Right renal pelvis (tissue), 4 donors: ENCODE measurements around the gene NCAM2. TPM values are rescaled to one million over a fixed set of nuclear protein-coding genes. Genes with fewer than 3 reads are reported as not detected.

Source experiments
- DNase-seq, 4 donors: peaks; one replicate each; pipeline ENCODE4 v3.0.0-alpha.2; 2013; ENCODE audit warnings: low read depth in 4 of 4, low spot score in 3 of 4, missing footprints in 1 of 4
- polyA plus RNA-seq, 4 donors: library from polyadenylated mRNA; unstranded; fragments of 120-200 nt; gene quantifications; one replicate each; pipeline ENCODE4 v1.2.1, GENCODE V29; 2013; ENCODE audit not compliant: insufficient read length in 4 of 4

Gene NCAM2
- polyA plus RNA-seq, 4 donors = 8.0 to 18.5 (median 11.1) TPM

DNA sequence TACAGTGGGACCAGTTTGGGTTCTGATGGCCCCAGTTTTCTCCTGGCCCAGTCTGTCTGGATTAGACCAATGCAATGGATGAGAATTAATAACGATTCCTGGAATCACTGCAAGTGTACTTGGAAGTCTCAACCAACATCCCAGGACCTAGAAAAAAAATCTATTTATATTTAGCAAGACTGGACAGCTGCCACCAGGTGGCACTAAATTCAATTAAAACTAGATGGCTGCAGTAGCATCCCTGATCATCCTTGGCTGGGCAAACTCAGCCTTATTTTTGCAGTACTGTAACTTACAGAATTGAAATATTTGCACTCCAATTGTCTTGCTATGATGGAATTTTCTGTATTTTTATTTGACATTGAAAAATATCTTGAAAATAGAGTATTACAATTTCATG is 165.7 kb downstream of the NCAM2 start:
- peak; percentile 27 to 44 (median 35) for DNase-seq

GRCh38 chr21:21165063-21165645 is 166.9 kb downstream of the NCAM2 start:
- peak in 3 of 4 donors; percentile 14 to 33 (median 22) for DNase-seq

- DNase-seq = no peak
Measured at GRCh38 chr21:21174676-21175075, 176.5 kb downstream of the NCAM2 start.

DNA sequence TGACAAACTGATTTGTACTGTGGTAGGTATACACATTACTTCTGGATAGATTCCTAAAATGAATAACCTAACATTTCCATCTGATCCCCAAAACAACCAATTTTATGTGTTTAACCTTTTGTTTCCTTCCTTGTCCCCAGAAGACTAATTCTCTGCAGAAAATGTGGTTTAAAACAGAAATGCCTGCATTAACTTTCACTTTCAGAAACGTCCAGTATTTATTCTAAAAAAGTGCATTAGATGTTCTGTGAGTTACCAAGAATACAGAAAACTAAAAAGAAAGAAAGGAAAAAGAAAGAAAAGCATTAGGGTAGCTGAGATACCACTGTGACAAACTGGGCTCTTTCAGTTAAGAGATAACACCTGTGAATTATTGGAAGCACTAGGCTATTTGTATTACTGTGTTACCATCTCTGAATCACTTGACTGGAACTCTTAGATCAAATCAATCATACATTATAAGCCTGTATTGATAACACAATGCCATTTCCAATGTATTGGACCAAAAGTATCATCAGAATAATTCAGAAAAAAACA is 177.7 kb downstream of the NCAM2 start:
- no peak for DNase-seq

DNA sequence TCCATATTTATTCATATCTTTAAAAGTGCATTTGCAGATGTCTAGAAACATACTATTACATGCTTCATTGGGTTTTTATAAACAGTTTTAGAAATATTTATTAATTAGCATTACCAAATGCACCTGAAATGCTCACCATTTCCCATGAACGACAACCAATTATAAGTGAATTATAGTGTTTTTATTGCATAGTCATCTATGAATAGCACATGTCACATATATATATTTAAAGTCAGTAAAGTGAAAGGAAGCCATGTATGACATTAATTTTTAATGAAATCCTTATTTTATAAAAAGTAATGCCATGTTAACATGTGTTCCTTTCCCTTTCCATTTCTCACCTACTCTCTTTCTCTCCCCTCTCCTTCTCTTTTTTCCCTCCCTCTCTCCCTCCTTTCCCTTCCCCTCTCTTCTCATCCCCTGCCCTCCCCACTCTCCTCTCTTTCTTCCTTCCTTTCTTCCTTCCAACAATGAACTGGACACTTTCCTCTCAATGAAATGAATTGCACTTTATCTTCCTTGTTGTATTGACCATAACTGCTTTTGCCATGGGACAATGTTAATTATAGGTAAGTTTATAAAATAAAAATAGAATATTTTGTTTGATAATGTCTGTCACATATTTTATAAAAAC is 179.3 kb downstream of the NCAM2 start:
- DNase-seq = no peak

DNA sequence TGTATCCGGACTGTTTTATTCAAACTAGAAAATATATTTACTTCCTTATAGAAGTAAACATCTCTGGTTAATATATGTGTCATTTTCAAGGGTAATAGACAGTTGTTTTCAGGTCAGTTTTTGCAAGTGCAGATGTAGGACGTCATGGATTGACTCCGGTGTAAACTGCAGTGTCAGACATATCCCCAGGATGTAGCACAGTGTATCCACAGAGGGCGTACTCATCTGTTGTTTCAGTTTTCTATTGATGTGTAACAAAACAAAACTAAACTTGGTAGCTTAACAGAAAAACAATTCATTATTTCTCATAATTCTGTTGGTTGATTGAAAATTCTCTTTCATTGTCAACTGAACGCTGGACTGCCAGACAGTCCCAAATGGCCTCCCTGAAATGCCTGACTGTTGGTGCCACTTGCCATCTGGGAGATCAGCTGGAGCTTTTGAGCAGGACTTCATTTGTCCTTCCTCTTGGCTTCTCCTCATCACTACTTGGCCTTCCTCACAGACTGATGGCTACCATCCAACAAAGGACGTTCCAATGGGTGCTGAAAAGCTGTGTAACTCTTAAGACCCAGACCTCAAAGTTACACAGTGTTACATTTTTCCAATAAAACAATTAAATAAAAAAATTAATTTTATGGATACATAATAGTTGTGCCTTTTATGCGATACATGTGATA is 181.6 kb downstream of the NCAM2 start:
- DNase-seq = no peak

DNA sequence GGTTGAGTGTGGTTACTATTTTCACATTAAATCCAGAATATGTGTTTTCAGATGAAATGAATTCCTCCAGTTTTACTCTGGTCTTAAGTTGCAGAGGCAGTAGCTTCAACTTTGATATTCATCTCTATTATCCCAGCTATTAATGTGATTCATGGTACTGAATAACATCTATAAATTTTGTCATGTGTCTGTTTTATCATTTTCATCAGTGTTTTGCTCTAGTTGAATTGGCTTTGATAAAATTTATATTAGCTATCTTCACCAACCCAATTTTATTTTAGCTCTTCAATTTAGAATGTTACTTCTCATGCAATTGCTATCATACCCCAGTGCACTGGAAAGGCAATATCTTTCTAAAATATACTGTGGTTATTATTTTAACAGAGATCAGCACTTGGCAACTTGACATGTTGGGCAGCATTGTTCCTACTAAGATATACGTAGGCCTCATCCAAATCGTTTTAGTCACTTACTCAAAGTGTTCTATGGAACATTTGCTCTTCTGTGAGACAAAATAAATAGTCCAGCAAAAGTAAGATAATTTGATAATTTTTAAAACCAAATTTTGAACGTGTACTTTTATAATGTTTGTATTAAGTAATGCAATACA is 184.3 kb downstream of the NCAM2 start:
- no peak for DNase-seq

GRCh38 chr21:21183092-21183491 is 184.9 kb downstream of the NCAM2 start:
- DNase-seq = no peak

GRCh38 chr21:21184771-21185528 is 186.7 kb downstream of the NCAM2 start:
- DNase-seq = no peak

- no peak for DNase-seq
Measured at GRCh38 chr21:21187579-21187978, 189.4 kb downstream of the NCAM2 start.

DNA sequence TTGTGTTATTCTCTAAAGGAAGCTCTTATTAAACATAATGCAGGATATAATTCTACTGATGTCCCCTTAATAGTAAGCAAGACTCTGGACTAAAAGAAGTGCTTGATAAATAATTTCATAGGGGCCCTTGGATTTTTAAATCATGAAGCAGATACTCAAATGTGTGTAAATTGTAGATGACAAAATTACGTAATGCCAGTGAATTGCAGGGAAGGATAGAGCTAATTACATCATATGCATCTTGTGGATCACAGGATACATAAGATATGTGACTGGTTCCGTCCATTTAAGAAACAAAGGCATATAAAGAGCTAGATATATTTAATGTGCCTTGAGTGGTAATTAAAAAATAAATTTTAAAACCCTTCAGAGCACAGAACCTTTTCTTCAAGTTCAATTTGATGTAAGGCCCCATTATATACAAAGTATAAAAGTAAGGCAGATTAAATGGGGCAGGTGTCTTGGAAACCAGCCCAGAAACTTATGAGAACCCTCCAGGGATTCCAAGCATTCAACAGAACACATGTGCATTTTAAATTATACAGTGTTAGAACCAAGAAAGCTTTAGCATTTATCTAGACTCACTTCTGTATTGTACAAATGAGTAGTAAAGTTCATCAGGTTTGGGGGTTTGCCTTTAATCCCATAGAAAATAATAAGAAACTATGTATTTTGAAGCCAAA is 190.4 kb downstream of the NCAM2 start:
- DNase-seq = no peak

- DNase-seq = no peak
Measured at GRCh38 chr21:21195417-21195943, 197.3 kb downstream of the NCAM2 start.

GRCh38 chr21:21196087-21196486 is 197.9 kb downstream of the NCAM2 start:
- DNase-seq = no peak

- no peak for DNase-seq
Measured at GRCh38 chr21:21196848-21197247, 198.6 kb downstream of the NCAM2 start.

DNA sequence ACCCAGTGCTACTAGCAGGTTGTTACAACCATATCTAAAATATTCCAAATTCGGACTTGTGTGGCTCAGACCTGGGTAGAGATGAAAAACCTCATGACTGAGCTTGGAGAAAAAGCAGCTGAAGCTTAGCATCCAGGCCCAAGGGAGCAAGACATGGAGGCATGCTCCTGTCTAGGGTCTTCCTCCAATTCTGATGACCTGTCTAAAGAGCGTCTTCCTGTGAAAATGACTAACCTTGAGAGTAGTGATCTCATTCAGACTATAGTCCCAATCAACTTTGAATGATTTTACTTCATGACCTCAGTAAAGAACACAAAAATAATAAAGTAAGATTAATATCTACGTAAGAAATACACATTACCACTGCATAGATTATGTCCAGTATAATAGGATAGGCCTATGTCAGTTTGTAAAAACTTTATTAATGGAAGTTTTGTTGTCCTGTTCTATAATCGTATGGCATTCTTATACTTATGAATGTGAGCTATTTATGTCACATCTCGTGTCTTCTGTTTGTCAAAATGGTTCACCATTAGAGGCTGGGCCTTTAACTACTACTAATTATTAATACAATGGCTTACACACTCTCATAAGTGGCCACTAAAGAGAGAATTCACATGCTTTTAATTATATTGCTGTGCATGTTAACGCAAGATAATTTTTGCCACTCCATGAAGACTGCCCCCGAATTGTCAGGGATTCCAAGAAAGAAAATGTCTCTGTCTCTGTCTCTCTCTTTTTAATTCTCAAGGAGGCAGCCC is 201.3 kb downstream of the NCAM2 start:
- DNase-seq = no peak

- DNase-seq = peak in 2 of 4 donors; percentile 6 to 20
Measured at GRCh38 chr21:21200103-21200938, 202.1 kb downstream of the NCAM2 start.

- no peak for DNase-seq
Measured at GRCh38 chr21:21200939-21201615, 202.9 kb downstream of the NCAM2 start.
